Liver (tissue), 9 donors: ENCODE measurements around the gene PLCL1. TPM values are rescaled to one million over a fixed set of nuclear protein-coding genes. Genes with fewer than 3 reads are reported as not detected.

Experiments used
- DNase-seq: peaks from one replicate; pipeline ENCODE4 v3.0.0-alpha.2; 2017; ENCODE audit warnings: low spot score
- H3K27ac ChIP-seq, 2 donors: one replicate each; pipeline ENCODE4 v1.7.0; 2013; ENCODE audit warnings: inconsistent platforms in 2 of 2, low read length in 2 of 2, control low read depth in 1 of 2, low read depth in 1 of 2, mild to moderate bottlenecking in 1 of 2
- H3K27me3 ChIP-seq, 4 donors: one replicate each; pipeline versions ENCODE4 v1.6.1 to v1.7.0; 2013; ENCODE audit warnings: low read length in 3 of 4, inconsistent platforms in 1 of 4, mild to moderate bottlenecking in 1 of 4, moderate library complexity in 1 of 4; ENCODE audit not compliant: control insufficient read depth in 4 of 4, insufficient read depth in 4 of 4
- H3K36me3 ChIP-seq, 4 donors: one replicate each; pipeline versions ENCODE4 v1.6.1 to v1.7.0; 2013; ENCODE audit warnings: low read length in 3 of 4, mild to moderate bottlenecking in 3 of 4, low read depth in 1 of 4, moderate library complexity in 1 of 4; ENCODE audit not compliant: control insufficient read depth in 4 of 4, insufficient read depth in 3 of 4
- H3K4me1 ChIP-seq, 4 donors: one replicate each; pipeline versions ENCODE4 v1.6.1 to v1.7.0; 2013; ENCODE audit warnings: low read length in 3 of 4, mild to moderate bottlenecking in 3 of 4, moderate library complexity in 1 of 4; ENCODE audit not compliant: control insufficient read depth in 4 of 4, insufficient read depth in 4 of 4
- H3K4me3 ChIP-seq, 3 donors: one replicate each; pipeline versions ENCODE4 v1.6.1 to v1.7.0; 2013; ENCODE audit warnings: low read length in 3 of 3, control low read depth in 1 of 3, low read depth in 1 of 3, mild to moderate bottlenecking in 1 of 3
- H3K9ac ChIP-seq, 2 donors: one replicate each; pipeline ENCODE4 v1.7.0; 2013; ENCODE audit warnings: low read length in 2 of 2, mild to moderate bottlenecking in 2 of 2, moderate library complexity in 2 of 2, control low read depth in 1 of 2, low read depth in 1 of 2
- H3K9me3 ChIP-seq, 4 donors: one replicate each; pipeline versions ENCODE4 v1.6.1 to v1.7.0; 2013; ENCODE audit warnings: low read length in 3 of 4; ENCODE audit not compliant: control insufficient read depth in 4 of 4
- FOXA1 ChIP-seq: IDR thresholded peaks from 2 replicates; pipeline ENCODE4 v1.6.1; 2016; ENCODE audit warnings: antibody characterized with exemption
- FOXA2 ChIP-seq: IDR thresholded peaks from 2 replicates; pipeline ENCODE4 v1.6.1; 2016; ENCODE audit warnings: antibody characterized with exemption
- GABPA ChIP-seq, 2 donors: IDR thresholded peaks in 1 of 2; conservative IDR thresholded peaks in 1 of 2; 2 replicates each; pipeline ENCODE4 v1.6.1; 2016; ENCODE audit warnings: antibody characterized with exemption in 2 of 2, mild to moderate bottlenecking in 1 of 2, moderate library complexity in 1 of 2
- HNF4A ChIP-seq, 2 donors: conservative IDR thresholded peaks; 2 replicates each; pipeline ENCODE4 v1.6.1; 2016; ENCODE audit warnings: antibody characterized with exemption in 2 of 2, mild to moderate bottlenecking in 2 of 2
- HNF4G ChIP-seq: IDR thresholded peaks from 2 replicates; pipeline ENCODE4 v1.6.1; 2016; ENCODE audit warnings: antibody characterized with exemption
- NR2F2 ChIP-seq: IDR thresholded peaks from 2 replicates; pipeline ENCODE4 v1.6.1; 2016; ENCODE audit warnings: antibody characterized with exemption
- RAD21 ChIP-seq, 2 donors: IDR thresholded peaks; 2 replicates each; pipeline ENCODE4 v1.6.1; 2016; ENCODE audit warnings: antibody characterized with exemption in 2 of 2, mild to moderate bottlenecking in 2 of 2
- RXRA ChIP-seq, 2 donors: IDR thresholded peaks; 2 replicates each; pipeline ENCODE4 v1.6.1; 2017 to 2018; ENCODE audit warnings: antibody characterized with exemption in 2 of 2, mild to moderate bottlenecking in 1 of 2
- SP1 ChIP-seq: IDR thresholded peaks from 2 replicates; pipeline ENCODE4 v1.6.1; 2018; ENCODE audit warnings: antibody characterized with exemption, mild to moderate bottlenecking
- TAF1 ChIP-seq: conservative IDR thresholded peaks from 2 replicates; pipeline ENCODE4 v1.6.1; 2016; ENCODE audit warnings: antibody characterized with exemption, mild to moderate bottlenecking
- YY1 ChIP-seq: IDR thresholded peaks from 2 replicates; pipeline ENCODE4 v1.6.1; 2016; ENCODE audit warnings: antibody characterized with exemption, mild to moderate bottlenecking
- WGBS: extraction: QIAGEN DNeasy Blood & Tissue Kit; methylation state at CpG from one replicate; pipeline ENCODE4 v1.1.7; 2013; 5-methylcytosine and 5-hydroxymethylcytosine counted together
- polyA plus RNA-seq, 2 donors: library from polyadenylated mRNA; stranded (reverse) in 1 of 2; unstranded in 1 of 2; fragments of 200-250 nt in 1 of 2; fragments of >200 nt in 1 of 2; fragmentation: Nextera tagmentation in 1 of 2; extraction: Ambion mirVana in 1 of 2; gene quantifications; one replicate each; pipeline versions ENCODE4 v1.2.1 to v1.2.3, GENCODE V29; 2013 to 2015
- total RNA-seq, 2 donors: library from RNA; depleted of rRNA; stranded (reverse); fragments of >200 nt; gene quantifications; one replicate each; pipeline ENCODE4 v1.2.3, GENCODE V29; 2014
- TF ChIP-seq, protein P1 (sequence below): IDR thresholded peaks from 2 replicates; pipeline ENCODE4 v1.6.1; 2016; ENCODE audit warnings: antibody characterized with exemption
- TF ChIP-seq, protein P2 (sequence below): IDR thresholded peaks from 2 replicates; pipeline ENCODE4 v1.6.1; 2016; ENCODE audit warnings: antibody characterized with exemption
- TF ChIP-seq, protein P3 (sequence below): IDR thresholded peaks from 2 replicates; pipeline ENCODE4 v1.6.1; 2016; ENCODE audit warnings: antibody characterized with exemption, mild to moderate bottlenecking
- TF ChIP-seq, protein P4 (sequence below): fragments of 150-350 bp; IDR thresholded peaks from 2 replicates; pipeline ENCODE4 v1.5.1; 2017; ENCODE audit warnings: improper control_type of control experiment, low read depth, low read length; ENCODE audit not compliant: missing input control
- TF ChIP-seq, protein P5 (sequence below): IDR thresholded peaks from 2 replicates; pipeline ENCODE4 v1.6.1; 2016; ENCODE audit warnings: antibody characterized with exemption
- donor health status: healthy.
- donor health status: healthy.
- donor health status: healthy.
- donor health status: healthy.
- donor health status: healthy.

Gene PLCL1
- total and polyA plus RNA-seq, 4 donors, result 0.08 to 0.59 (median 0.31) TPM

DNA sequence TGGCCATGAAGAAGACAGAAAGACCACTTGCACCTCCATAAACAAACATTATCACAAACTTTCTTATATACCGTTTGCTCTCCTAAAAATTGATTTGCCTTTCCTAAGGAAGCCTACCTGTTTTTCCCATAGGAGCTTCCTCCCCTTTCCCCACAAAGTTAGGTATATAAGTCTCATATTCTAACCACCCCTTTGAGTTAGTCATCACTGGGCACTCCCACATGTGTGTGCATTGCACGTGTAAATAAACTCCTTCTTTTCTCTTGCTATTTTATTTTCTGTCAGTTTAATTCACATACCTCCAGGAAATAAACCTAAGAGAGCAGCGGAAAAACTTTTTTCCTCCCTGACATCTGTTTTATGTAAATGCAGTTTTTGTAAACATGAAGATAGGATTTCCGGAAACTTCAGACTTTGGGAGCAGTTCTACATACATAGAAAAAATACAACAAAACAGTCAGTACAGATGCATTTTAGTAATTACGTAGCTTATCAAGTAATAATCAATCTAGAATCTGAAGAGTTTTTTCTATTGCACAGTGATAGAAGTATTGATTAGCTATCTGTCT is 46.6 kb downstream of the PLCL1 start:
- WGBS, result 62% methylated on average over 5 of the region's 5 CpGs
- peaks cover 0 to 2% (median 0%) of the 10 kb centered on the region in 4 donors for H3K4me1 ChIP-seq
- peaks cover 0 to 4% (median 0%) of the 10 kb centered on the region in 4 donors for H3K27me3 ChIP-seq
- no peak overlapping the region for H3K27ac ChIP-seq
- DNase-seq, result no peak
- H3K9ac ChIP-seq, result no peak overlapping the region
- H3K36me3 ChIP-seq, result no peaks in the 10 kb centered on the region
- no peak for TF ChIP-seq HNF4G
- TF ChIP-seq, protein P1, sequence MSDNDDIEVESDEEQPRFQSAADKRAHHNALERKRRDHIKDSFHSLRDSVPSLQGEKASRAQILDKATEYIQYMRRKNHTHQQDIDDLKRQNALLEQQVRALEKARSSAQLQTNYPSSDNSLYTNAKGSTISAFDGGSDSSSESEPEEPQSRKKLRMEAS, result no peak
- TF ChIP-seq, protein P2, sequence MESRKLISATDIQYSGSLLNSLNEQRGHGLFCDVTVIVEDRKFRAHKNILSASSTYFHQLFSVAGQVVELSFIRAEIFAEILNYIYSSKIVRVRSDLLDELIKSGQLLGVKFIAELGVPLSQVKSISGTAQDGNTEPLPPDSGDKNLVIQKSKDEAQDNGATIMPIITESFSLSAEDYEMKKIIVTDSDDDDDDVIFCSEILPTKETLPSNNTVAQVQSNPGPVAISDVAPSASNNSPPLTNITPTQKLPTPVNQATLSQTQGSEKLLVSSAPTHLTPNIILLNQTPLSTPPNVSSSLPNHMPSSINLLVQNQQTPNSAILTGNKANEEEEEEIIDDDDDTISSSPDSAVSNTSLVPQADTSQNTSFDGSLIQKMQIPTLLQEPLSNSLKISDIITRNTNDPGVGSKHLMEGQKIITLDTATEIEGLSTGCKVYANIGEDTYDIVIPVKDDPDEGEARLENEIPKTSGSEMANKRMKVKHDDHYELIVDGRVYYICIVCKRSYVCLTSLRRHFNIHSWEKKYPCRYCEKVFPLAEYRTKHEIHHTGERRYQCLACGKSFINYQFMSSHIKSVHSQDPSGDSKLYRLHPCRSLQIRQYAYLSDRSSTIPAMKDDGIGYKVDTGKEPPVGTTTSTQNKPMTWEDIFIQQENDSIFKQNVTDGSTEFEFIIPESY, result no peak
- no peak for TF ChIP-seq TAF1
- TF ChIP-seq FOXA1, result no peak
- H3K9me3 ChIP-seq, result no peaks in the 10 kb centered on the region
- no peak overlapping the region for H3K4me3 ChIP-seq

DNA sequence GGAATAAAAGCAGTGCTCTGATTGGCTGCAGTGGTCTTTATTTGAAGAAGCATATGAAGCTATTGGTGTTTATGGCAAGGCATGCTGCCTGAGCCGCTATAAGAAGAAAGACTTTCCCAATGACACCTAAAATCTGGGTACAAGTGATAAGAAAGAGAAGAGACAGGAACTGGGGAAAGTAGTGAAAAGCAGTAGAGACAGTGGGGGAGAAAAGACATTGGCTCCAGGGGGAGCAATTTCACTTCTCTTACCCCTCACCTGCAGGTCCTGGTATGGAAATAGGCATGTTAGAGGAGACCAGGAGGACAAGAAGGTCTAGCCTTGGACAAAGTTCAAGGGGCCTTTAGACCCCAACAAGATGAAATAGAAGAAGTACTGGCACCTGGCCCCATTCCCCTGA is 47.1 kb downstream of the PLCL1 start:
- no peak overlapping the region for H3K4me3 ChIP-seq
- no peak for DNase-seq
- H3K4me1 ChIP-seq, result peaks cover 0 to 2% (median 0%) of the 10 kb centered on the region in 4 donors
- TF ChIP-seq SP1 (no peak), FOXA1 (no peak), GABPA (IDR thresholded peaks at IDR 0.05 in 1 of 2, conservative IDR thresholded peaks at IDR 0.05 in 1 of 2) (no peak), RAD21 (IDR thresholded peaks at IDR 0.05) (no peak), RXRA (IDR thresholded peaks at IDR 0.05) (no peak), NR2F2 (no peak), YY1 (no peak), FOXA2 (no peak), HNF4A (conservative IDR thresholded peaks at IDR 0.05) (no peak), HNF4G (no peak), TAF1 (no peak)
- TF ChIP-seq, protein P2, result no peak
- TF ChIP-seq, protein P3, sequence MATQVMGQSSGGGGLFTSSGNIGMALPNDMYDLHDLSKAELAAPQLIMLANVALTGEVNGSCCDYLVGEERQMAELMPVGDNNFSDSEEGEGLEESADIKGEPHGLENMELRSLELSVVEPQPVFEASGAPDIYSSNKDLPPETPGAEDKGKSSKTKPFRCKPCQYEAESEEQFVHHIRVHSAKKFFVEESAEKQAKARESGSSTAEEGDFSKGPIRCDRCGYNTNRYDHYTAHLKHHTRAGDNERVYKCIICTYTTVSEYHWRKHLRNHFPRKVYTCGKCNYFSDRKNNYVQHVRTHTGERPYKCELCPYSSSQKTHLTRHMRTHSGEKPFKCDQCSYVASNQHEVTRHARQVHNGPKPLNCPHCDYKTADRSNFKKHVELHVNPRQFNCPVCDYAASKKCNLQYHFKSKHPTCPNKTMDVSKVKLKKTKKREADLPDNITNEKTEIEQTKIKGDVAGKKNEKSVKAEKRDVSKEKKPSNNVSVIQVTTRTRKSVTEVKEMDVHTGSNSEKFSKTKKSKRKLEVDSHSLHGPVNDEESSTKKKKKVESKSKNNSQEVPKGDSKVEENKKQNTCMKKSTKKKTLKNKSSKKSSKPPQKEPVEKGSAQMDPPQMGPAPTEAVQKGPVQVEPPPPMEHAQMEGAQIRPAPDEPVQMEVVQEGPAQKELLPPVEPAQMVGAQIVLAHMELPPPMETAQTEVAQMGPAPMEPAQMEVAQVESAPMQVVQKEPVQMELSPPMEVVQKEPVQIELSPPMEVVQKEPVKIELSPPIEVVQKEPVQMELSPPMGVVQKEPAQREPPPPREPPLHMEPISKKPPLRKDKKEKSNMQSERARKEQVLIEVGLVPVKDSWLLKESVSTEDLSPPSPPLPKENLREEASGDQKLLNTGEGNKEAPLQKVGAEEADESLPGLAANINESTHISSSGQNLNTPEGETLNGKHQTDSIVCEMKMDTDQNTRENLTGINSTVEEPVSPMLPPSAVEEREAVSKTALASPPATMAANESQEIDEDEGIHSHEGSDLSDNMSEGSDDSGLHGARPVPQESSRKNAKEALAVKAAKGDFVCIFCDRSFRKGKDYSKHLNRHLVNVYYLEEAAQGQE, result no peak
- TF ChIP-seq, protein P1, result no peak
- TF ChIP-seq, protein P4, sequence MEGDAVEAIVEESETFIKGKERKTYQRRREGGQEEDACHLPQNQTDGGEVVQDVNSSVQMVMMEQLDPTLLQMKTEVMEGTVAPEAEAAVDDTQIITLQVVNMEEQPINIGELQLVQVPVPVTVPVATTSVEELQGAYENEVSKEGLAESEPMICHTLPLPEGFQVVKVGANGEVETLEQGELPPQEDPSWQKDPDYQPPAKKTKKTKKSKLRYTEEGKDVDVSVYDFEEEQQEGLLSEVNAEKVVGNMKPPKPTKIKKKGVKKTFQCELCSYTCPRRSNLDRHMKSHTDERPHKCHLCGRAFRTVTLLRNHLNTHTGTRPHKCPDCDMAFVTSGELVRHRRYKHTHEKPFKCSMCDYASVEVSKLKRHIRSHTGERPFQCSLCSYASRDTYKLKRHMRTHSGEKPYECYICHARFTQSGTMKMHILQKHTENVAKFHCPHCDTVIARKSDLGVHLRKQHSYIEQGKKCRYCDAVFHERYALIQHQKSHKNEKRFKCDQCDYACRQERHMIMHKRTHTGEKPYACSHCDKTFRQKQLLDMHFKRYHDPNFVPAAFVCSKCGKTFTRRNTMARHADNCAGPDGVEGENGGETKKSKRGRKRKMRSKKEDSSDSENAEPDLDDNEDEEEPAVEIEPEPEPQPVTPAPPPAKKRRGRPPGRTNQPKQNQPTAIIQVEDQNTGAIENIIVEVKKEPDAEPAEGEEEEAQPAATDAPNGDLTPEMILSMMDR, result no peak
- TF ChIP-seq, protein P5, sequence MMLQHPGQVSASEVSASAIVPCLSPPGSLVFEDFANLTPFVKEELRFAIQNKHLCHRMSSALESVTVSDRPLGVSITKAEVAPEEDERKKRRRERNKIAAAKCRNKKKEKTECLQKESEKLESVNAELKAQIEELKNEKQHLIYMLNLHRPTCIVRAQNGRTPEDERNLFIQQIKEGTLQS, result no peak
- no peak overlapping the region for H3K9ac ChIP-seq
- WGBS, result 64% methylated on average over 1 of the region's 1 CpG
- no peak overlapping the region for H3K27ac ChIP-seq
- H3K9me3 ChIP-seq, result no peaks in the 10 kb centered on the region
- no peaks in the 10 kb centered on the region for H3K36me3 ChIP-seq
- H3K27me3 ChIP-seq, result peaks cover 0 to 4% (median 0%) of the 10 kb centered on the region in 4 donors
